T follicular helper cell (primary cell): Measurements from ENCODE around the gene ATG101.

Experiments used
- DNase-seq: peaks from one replicate; pipeline ENCODE4 v3.0.0-alpha.2; 2020; ENCODE audit warnings: low read depth

Gene ATG101

GRCh38 chr12:52057638-52058576 lies 11.9 kb upstream of the ATG101 start:
- no peak for DNase-seq

- DNase-seq = no peak
These were observed 11.0 kb upstream of the ATG101 start for GRCh38 chr12:52058631-52059361.

- no peak for DNase-seq
These were observed 9.9 kb upstream of the ATG101 start for GRCh38 chr12:52059582-52060497.

- no peak for DNase-seq
These were observed 9.1 kb upstream of the ATG101 start for GRCh38 chr12:52060498-52061177.

GRCh38 chr12:52061470-52062166 lies 8.2 kb upstream of the ATG101 start:
- DNase-seq = no peak

- DNase-seq = no peak
These were observed 7.4 kb upstream of the ATG101 start for GRCh38 chr12:52062167-52063081.

GRCh38 chr12:52063082-52063924 lies 6.5 kb upstream of the ATG101 start:
- no peak for DNase-seq

GRCh38 chr12:52063981-52064649 lies 5.7 kb upstream of the ATG101 start:
- no peak for DNase-seq

GRCh38 chr12:52066346-52067080 lies 3.3 kb upstream of the ATG101 start:
- DNase-seq = no peak

- DNase-seq = no peak
These were observed 2.8 kb upstream of the ATG101 start for GRCh38 chr12:52067081-52067374.

- DNase-seq = no peak
These were observed 577 bp downstream of the ATG101 start for GRCh38 chr12:52070185-52070925.

GRCh38 chr12:52073531-52074381 lies 4.0 kb downstream of the ATG101 start:
- no peak for DNase-seq

GRCh38 chr12:52074971-52075724 lies 5.4 kb downstream of the ATG101 start:
- DNase-seq = no peak

- no peak for DNase-seq
These were observed 7.0 kb downstream of the ATG101 start for GRCh38 chr12:52076811-52077210.

GRCh38 chr12:52078276-52078675 lies 8.5 kb downstream of the ATG101 start:
- DNase-seq = no peak
